Smooth muscle cell (in vitro differentiated cells): ENCODE data around the gene PTPRN2. TPM values are rescaled to one million over a fixed set of nuclear protein-coding genes. Genes with fewer than 3 reads are reported as not detected.

Source experiments
- DNase-seq: peaks from one replicate; lab custom pipeline; 2025; ENCODE audit not compliant: unreplicated experiment; lab: John Stamatoyannopoulos, UW
- H2AFZ ChIP-seq: fragments of 200-600 bp; sonication (generic); 2 replicates; pipeline ENCODE4 v1.6.0; 2016; ENCODE audit warnings: antibody characterized with exemption, low read depth, mild to moderate bottlenecking
- H3F3A ChIP-seq: fragments of 200-600 bp; sonication (generic); 2 replicates; pipeline ENCODE4 v1.6.0; 2017; ENCODE audit warnings: antibody characterized with exemption, low read depth
- H3K27ac ChIP-seq: fragments of 200-600 bp; sonication (generic); 2 replicates; pipeline ENCODE4 v1.5.1; 2016; ENCODE audit warnings: low read depth, mild to moderate bottlenecking
- H3K27me3 ChIP-seq: fragments of 200-600 bp; sonication (generic); 2 replicates; pipeline ENCODE4 v1.6.1; 2016; ENCODE audit warnings: low read depth, mild to moderate bottlenecking
- H3K36me3 ChIP-seq: fragments of 200-600 bp; sonication (generic); 2 replicates; pipeline ENCODE4 v1.5.1; 2016; ENCODE audit warnings: low read depth
- H3K4me1 ChIP-seq: fragments of 200-600 bp; sonication (generic); 2 replicates; pipeline ENCODE4 v1.5.1; 2016; ENCODE audit warnings: low read depth
- H3K4me2 ChIP-seq: fragments of 200-600 bp; sonication (generic); 2 replicates; pipeline ENCODE4 v1.6.0; 2016; ENCODE audit warnings: mild to moderate bottlenecking
- H3K4me3 ChIP-seq: fragments of 200-600 bp; sonication (generic); 2 replicates; pipeline ENCODE4 v1.5.1; 2016; ENCODE audit warnings: mild to moderate bottlenecking
- H3K79me2 ChIP-seq: fragments of 200-600 bp; sonication (generic); 2 replicates; pipeline ENCODE4 v1.6.0; 2016; ENCODE audit warnings: low read depth, mild to moderate bottlenecking
- H3K9ac ChIP-seq: fragments of 200-600 bp; sonication (generic); 2 replicates; pipeline ENCODE4 v1.6.0; 2016; ENCODE audit warnings: low read depth
- H3K9me3 ChIP-seq: fragments of 200-600 bp; sonication (generic); replicated peaks from 2 replicates; pipeline ENCODE4 v1.5.1; 2016; ENCODE audit warnings: low read depth
- H4K20me1 ChIP-seq: fragments of 200-600 bp; sonication (generic); 2 replicates; pipeline ENCODE4 v1.6.0; 2016; ENCODE audit warnings: low read depth
- WGBS: methylation state at CpG from one replicate; pipeline ENCODE4 v1.1.7; 2016; ENCODE audit warnings: low lambda C conversion rate; 5-methylcytosine and 5-hydroxymethylcytosine counted together
- polyA plus RNA-seq: library from polyadenylated mRNA; unstranded; fragments of >200 nt; fragmentation: Nextera tagmentation; extraction: Ambion mirVana; gene quantifications from 2 replicates; pipeline ENCODE4 v1.2.1, GENCODE V29; 2016
- total RNA-seq: library from RNA; depleted of rRNA; stranded (reverse); fragments of >200 nt; gene quantifications from 2 replicates; pipeline ENCODE4 v1.2.3, GENCODE V29; 2014
- TF ChIP-seq, protein P1 (sequence below): fragments of 200-600 bp; sonication (generic); IDR thresholded peaks from 2 replicates; pipeline ENCODE4 v1.5.1; 2017; ENCODE audit warnings: borderline replicate concordance, mild to moderate bottlenecking, antibody characterized with exemption; ENCODE audit not compliant: insufficient read depth, poor library complexity, severe bottlenecking

Gene PTPRN2
- total and polyA plus RNA-seq, 2 experiments from 2014 or later = 0.09 to 0.87 TPM

DNA sequence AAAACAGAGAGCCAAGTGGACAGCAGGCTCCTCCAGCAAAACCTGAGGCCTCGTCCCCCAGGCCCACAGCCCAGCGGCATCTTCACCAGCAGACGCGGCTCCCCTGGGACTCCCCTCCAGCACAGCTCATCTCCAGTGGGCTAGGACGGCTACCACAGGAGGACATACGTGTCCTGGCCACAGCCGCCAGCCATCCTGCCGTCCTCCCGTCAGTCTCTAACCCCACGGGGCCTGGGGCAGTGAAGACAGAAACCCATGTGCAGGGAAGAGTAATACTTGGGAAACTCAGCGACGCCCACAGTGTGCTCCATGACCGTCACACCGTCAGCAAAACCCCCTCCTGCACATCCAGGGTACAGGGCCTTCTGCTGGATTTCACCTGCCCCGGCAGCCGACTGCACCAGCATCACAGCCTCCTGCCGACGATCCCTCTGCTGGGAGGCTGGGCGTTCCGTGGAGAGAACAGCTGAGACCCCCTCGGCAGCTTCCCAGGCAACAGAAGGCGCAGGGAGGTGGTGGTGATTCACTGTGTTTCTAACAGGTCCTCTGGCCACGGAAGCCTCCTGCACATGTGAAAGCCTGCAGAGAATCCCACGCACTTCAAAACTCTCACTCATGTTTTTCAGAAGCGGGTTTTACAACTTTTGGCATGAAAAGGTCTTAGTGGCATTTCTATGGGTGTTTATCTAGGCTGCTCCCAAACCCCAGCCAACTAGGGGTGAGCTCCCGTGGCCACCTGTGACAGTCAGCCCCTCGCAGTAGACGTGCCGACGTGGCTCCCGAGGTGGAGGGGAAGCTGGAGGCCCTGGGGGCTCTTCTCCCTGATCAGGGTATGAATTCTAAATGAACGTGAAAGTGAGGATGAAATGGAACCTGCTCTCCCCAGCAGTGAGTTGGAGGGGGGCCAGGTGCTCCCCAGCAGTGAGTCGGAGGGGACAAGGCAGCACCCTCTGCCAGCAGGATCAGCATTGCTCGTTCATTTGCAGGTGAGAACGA lies 513.5 kb downstream of the PTPRN2 start:
- H3F3A ChIP-seq = no peaks in the 10 kb centered on the region
- TF ChIP-seq, protein P1, sequence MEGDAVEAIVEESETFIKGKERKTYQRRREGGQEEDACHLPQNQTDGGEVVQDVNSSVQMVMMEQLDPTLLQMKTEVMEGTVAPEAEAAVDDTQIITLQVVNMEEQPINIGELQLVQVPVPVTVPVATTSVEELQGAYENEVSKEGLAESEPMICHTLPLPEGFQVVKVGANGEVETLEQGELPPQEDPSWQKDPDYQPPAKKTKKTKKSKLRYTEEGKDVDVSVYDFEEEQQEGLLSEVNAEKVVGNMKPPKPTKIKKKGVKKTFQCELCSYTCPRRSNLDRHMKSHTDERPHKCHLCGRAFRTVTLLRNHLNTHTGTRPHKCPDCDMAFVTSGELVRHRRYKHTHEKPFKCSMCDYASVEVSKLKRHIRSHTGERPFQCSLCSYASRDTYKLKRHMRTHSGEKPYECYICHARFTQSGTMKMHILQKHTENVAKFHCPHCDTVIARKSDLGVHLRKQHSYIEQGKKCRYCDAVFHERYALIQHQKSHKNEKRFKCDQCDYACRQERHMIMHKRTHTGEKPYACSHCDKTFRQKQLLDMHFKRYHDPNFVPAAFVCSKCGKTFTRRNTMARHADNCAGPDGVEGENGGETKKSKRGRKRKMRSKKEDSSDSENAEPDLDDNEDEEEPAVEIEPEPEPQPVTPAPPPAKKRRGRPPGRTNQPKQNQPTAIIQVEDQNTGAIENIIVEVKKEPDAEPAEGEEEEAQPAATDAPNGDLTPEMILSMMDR = no peak
- H3K27ac ChIP-seq = no peak overlapping the region
- no peaks in the 10 kb centered on the region for H3K79me2 ChIP-seq
- H3K9ac ChIP-seq = no peak overlapping the region
- H3K27me3 ChIP-seq = no peaks in the 10 kb centered on the region
- H3K36me3 ChIP-seq = no peaks in the 10 kb centered on the region
- no peak overlapping the region for H3K4me2 ChIP-seq
- H4K20me1 ChIP-seq = no peaks in the 10 kb centered on the region
- H3K4me3 ChIP-seq = no peak overlapping the region
- 85% methylated on average over 35 of the region's 35 CpGs for WGBS
- no peaks in the 10 kb centered on the region for H3K9me3 ChIP-seq
- no peaks in the 10 kb centered on the region for H3K4me1 ChIP-seq
- no peak for DNase-seq
- no peak overlapping the region for H2AFZ ChIP-seq

DNA sequence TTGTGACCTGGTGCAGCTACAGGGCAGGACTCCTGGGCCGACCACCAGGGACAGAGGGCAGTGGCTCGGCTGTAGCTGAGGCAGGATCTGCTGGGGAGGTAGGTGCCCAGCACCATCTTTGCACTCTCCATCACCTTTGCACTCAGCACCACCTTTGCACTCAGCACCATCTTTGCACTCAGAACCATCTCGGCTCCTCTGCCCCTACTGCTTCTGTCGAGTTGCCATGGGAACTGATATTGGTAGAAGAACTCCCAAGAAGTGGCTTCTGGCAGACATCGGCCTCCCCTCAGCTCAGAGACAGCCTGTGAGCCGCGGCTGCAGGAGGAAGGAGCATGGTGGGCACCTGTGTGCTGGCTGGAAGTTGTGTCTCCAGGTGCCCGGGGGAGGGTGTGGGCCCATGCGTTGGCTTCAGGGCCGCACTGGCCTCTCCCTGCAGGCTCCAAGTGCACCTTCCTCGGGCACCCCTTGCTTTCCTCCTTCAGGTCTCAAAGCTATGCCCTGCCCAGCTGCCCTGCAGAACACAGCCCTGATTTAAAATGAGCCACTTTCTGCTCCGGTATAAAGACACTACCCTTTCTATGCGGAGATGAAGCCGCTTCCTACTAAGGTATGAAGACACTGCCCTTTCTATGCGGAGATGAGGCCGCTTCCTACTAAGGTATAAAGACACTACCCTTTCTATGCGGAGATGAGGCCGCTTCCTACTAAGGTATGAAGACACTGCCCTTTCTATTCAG lies 514.5 kb downstream of the PTPRN2 start:
- TF ChIP-seq, protein P1 = no peak
- 90% methylated on average over 18 of the region's 18 CpGs for WGBS
- Histone ChIP-seq H3K79me2 (no peaks in the 10 kb centered on the region), H3K4me1 (no peaks in the 10 kb centered on the region), H3F3A (no peaks in the 10 kb centered on the region), H3K36me3 (no peaks in the 10 kb centered on the region), H3K4me2 (no peak overlapping the region), H3K9me3 (no peaks in the 10 kb centered on the region), H4K20me1 (no peaks in the 10 kb centered on the region), H2AFZ (no peak overlapping the region), H3K9ac (no peak overlapping the region), H3K4me3 (no peak overlapping the region), H3K27ac (no peak overlapping the region), H3K27me3 (no peaks in the 10 kb centered on the region)
- no peak for DNase-seq

DNA sequence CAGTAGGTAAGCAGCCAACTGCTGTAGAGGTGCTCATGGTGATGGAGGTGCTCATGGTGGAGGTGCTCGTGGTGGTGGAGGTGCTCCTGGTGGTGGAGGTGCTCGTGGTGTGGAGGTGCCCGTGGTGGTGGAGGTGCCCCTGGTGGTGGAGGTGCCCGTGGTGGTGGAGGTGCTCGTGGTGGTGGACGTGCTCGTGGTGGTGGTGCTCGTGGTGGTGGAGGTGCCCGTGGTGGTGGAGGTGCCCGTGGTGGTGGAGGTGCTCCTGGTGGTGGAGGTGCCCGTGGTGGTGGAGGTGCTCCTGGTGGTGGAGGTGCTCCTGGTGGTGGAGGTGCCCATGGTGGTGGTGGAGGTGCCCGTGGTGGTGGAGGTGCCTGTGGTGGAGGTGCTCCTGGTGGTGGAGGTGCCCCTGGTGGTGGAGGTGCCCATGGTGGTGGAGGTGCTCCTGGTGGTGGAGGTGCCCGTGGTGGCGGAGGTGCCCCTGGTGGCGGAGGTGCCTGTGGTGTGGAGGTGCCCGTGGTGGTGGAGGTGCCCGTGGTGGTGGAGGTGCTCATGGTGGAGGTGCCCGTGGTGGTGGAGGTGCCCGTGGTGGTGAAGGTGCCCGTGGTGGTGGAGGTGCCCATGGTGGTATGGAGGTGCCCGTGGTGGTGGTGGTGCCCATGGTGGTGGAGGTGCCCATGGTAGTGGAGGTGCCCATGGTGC lies 517.3 kb downstream of the PTPRN2 start:
- DNase-seq = no peak
- H3K27ac ChIP-seq = no peak overlapping the region
- no peaks in the 10 kb centered on the region for H3K27me3 ChIP-seq
- no peak overlapping the region for H3K4me2 ChIP-seq
- H3K79me2 ChIP-seq = no peaks in the 10 kb centered on the region
- H4K20me1 ChIP-seq = no peaks in the 10 kb centered on the region
- H3K9ac ChIP-seq = no peak overlapping the region
- H3F3A ChIP-seq = no peaks in the 10 kb centered on the region
- H3K4me1 ChIP-seq = no peaks in the 10 kb centered on the region
- no peak overlapping the region for H3K4me3 ChIP-seq
- no peak overlapping the region for H2AFZ ChIP-seq
- TF ChIP-seq, protein P1 = no peak
- WGBS = 91% methylated on average over 21 of the region's 21 CpGs
- H3K36me3 ChIP-seq = no peaks in the 10 kb centered on the region
- no peaks in the 10 kb centered on the region for H3K9me3 ChIP-seq
